Omental fat pad (tissue), 4 donors: ENCODE data around the gene UGT2B17. TPM values are rescaled to one million over a fixed set of nuclear protein-coding genes. Genes with fewer than 3 reads are reported as not detected.

Experiments
- ATAC-seq: fragments of 150-250 bp; one replicate; pipeline ENCODE4 v1.9.1; 2016; ENCODE audit warnings: mild to moderate bottlenecking, moderate library complexity; ENCODE audit not compliant: low FRiP score
- DNase-seq: peaks from one replicate; pipeline ENCODE4 v3.0.0-alpha.2; 2019; ENCODE audit warnings: low spot score
- total RNA-seq, 4 donors: library from RNA; depleted of rRNA; stranded (reverse); fragments of >200 nt; gene quantifications; one replicate each; pipeline ENCODE4 v1.1.0, GENCODE V29; 2016
- TF ChIP-seq, protein P1 (sequence below), 3 donors: fragments of 450-650 bp; IDR thresholded peaks; one replicate each; pipeline ENCODE4 v1.5.1; 2016 to 2017; ENCODE audit warnings: antibody characterized with exemption in 3 of 3, mild to moderate bottlenecking in 3 of 3, moderate library complexity in 2 of 3

The UGT2B17 gene
- total RNA-seq, 4 donors from 2014 or later: not detected

GRCh38 chr4:68597482-68597881 is 21.4 kb upstream of the UGT2B17 start:
- DNase-seq: no peak
- TF ChIP-seq, protein P1, sequence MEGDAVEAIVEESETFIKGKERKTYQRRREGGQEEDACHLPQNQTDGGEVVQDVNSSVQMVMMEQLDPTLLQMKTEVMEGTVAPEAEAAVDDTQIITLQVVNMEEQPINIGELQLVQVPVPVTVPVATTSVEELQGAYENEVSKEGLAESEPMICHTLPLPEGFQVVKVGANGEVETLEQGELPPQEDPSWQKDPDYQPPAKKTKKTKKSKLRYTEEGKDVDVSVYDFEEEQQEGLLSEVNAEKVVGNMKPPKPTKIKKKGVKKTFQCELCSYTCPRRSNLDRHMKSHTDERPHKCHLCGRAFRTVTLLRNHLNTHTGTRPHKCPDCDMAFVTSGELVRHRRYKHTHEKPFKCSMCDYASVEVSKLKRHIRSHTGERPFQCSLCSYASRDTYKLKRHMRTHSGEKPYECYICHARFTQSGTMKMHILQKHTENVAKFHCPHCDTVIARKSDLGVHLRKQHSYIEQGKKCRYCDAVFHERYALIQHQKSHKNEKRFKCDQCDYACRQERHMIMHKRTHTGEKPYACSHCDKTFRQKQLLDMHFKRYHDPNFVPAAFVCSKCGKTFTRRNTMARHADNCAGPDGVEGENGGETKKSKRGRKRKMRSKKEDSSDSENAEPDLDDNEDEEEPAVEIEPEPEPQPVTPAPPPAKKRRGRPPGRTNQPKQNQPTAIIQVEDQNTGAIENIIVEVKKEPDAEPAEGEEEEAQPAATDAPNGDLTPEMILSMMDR (IDR thresholded peaks at IDR 0.05): no peak
- ATAC-seq: no peak

DNA sequence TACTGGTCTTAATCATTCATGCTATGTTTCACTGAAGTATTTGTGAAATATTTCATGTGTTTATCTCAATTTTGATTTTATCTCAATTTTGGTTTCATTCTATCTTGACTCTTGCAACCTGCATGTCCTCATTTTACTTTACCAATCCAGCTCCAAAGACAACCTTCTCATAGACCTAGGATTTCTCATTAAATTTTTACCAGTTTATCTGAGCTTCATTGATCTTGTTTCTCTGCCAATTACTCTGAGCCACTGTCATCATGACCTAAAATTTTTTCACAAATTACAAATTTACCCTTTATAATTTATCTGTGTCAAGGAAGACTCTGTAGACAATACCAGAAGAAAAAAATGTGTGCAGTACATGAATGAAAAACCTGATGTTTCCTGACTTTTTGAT is 18.6 kb upstream of the UGT2B17 start:
- no peak for ATAC-seq
- no peak for DNase-seq
- TF ChIP-seq, protein P1 (IDR thresholded peaks at IDR 0.05): no peak

DNA sequence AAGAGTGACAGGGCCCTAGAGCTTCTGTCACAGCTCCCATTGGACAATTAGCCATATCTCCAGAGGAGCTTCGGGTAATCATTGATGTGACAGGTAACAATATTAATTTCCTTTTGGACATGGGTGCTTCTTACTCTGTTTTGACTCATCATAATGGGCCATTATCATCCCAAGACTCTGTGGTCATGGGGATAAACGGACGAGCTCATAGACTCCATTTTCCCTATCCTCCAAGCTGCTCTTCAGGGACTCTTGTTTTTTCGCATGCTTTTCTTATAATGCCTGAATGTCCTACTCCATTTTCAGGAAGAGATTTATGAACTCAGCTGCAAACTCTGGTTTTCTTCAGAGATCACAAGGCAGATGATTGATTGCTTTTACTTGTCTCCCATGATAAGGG is 17.0 kb upstream of the UGT2B17 start:
- TF ChIP-seq, protein P1 (IDR thresholded peaks at IDR 0.05): no peak
- ATAC-seq: no peak
- DNase-seq: no peak

- TF ChIP-seq, protein P1 (IDR thresholded peaks at IDR 0.05): no peak
- DNase-seq (no peak), ATAC-seq (no peak)
Observed at GRCh38 chr4:68592673-68593072, 16.6 kb upstream of the UGT2B17 start.

DNA sequence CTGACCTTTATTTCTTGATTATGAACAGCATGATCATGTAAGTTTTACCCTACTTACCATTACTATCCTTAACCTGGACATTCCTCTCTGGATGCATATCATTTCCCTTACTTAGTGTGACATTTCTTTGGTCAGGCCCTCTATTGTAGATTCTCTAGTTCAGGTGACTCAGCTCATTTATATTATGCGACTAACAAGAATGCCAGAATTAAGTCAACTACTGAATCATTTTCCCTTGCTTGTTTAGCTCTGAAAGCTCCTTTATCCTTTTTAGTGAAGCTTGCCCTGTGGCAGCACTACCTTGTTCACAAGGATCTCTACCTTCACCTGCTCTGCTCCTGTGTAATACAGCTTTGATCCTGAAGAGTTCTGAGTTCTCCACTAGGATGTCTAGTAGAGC is 15.1 kb upstream of the UGT2B17 start:
- ATAC-seq (no peak), DNase-seq (no peak)
- TF ChIP-seq, protein P1 (IDR thresholded peaks at IDR 0.05): no peak

GRCh38 chr4:68589790-68590189 is 13.7 kb upstream of the UGT2B17 start:
- ATAC-seq: no peak
- TF ChIP-seq, protein P1 (IDR thresholded peaks at IDR 0.05): no peak

DNA sequence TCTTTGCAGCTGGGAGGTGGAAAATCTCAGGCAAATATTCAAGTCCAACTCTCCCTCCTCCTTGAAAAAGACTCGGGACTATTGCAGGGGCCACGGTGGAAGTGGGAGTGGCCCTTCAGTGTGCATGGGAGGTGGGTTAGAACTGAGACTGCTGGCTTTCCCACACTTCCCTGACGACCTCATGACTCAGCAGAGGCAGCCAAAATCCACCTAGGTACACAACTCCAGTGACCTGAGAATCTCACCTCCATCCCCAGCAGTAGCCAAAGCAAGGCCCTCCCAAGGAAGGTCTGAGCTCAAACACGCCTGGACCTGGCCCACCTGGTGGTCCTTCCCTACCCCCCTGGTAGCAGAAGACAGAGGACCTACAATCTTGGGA is 6.2 kb upstream of the UGT2B17 start:
- ATAC-seq (no peak), DNase-seq (no peak)
- TF ChIP-seq, protein P1 (IDR thresholded peaks at IDR 0.05): no peak

More at GRCh38 chr4:68589790-68590189, 13.7 kb upstream of the UGT2B17 start:
- no peak for DNase-seq
